HepG2 (cell line): ENCODE results near the gene SDF2. TPM values are rescaled to one million over a fixed set of nuclear protein-coding genes. Genes with fewer than 3 reads are reported as not detected.

Source experiments
- ATAC-seq: fragments of 200-7000 bp; cut with Tn5 transposase; 3 replicates; pipeline ENCODE4 v1.9.1; 2020; ENCODE audit warnings: mild to moderate bottlenecking, moderate library complexity
- BruUV-seq: library from RNA; stranded (reverse); fragments of 400-500 nt; replicated peaks from 2 replicates; lab custom pipeline; 2021; lab: Mats Ljungman, UMichigan
- CTCF ChIA-PET: fragments of 300-600 bp; formaldehyde crosslinking; extraction: SDS; loops from one replicate; lab custom pipeline; 2021; ENCODE audit warnings: low total read pairs, inconsistent platforms, low intra/inter-chr PET ratio; lab: Yijun Ruan, JAX
- POLR2A ChIA-PET: fragments of 350-600 bp; sonication (Branson Sonifier 250); formaldehyde crosslinking; loops from one replicate; lab custom pipeline; 2020; ENCODE audit warnings: antibody characterized with exemption, inconsistent platforms; lab: Yijun Ruan, JAX
- DNase-seq: peaks from one replicate; pipeline ENCODE4 v3.0.0-alpha.2; 2015; ENCODE audit warnings: low spot score
- FAIRE-seq: peaks from 3 replicates; lab custom pipeline; 2011; peaks lifted over from hg19 to GRCh38; lab: Jason Lieb, UNC
- H2AFZ ChIP-seq: one replicate; pipeline ENCODE4 v1.6.1; 2011; ENCODE audit warnings: low read length, inconsistent platforms
- H3K27ac ChIP-seq: fragments of 300-600 bp; 3 replicates; pipeline ENCODE4 v1.8.0; 2011; ENCODE audit warnings: mixed run types, mild to moderate bottlenecking, mixed read lengths, low read length, inconsistent platforms; ENCODE audit not compliant: insufficient read depth; ENCODE audit errors: extremely low read length
- H3K27me3 ChIP-seq, 2 experiments: fragments of 200-600 bp in 1 of 2; 2 replicates in 1 of 2; 3 replicates in 1 of 2; pipeline versions ENCODE4 v1.6.0 to v1.8.0; 2011; ENCODE audit warnings: low read length in 2 of 2, mild to moderate bottlenecking in 2 of 2, moderate library complexity in 2 of 2, inconsistent platforms in 1 of 2; ENCODE audit not compliant: insufficient read depth in 2 of 2, control insufficient read depth in 1 of 2
- H3K36me3 ChIP-seq, 2 experiments: fragments of 200-600 bp in 1 of 2; replicated peaks in 1 of 2; 2 replicates in 1 of 2; 3 replicates in 1 of 2; pipeline versions ENCODE4 v1.5.1 to v1.8.0; 2011; ENCODE audit warnings: low read length in 2 of 2, inconsistent platforms in 1 of 2; ENCODE audit not compliant: insufficient read depth in 2 of 2, control insufficient read depth in 1 of 2
- H3K4me1 ChIP-seq: 2 replicates; pipeline ENCODE4 v1.5.1; 2012; ENCODE audit warnings: low read length, inconsistent platforms; ENCODE audit not compliant: insufficient read depth
- H3K4me2 ChIP-seq: 2 replicates; pipeline ENCODE4 v1.6.0; 2011; ENCODE audit warnings: low read depth, low read length, inconsistent platforms
- H3K4me3 ChIP-seq, 3 experiments: fragments of 200-600 bp in 1 of 3; sonication (generic), shearing (Covaris generic) in 1 of 3; replicated peaks in 1 of 3; 2 replicates each; pipeline ENCODE4 v1.5.1; 2011 to 2016; ENCODE audit warnings: low read length in 3 of 3, inconsistent platforms in 2 of 3, low read depth in 2 of 3, mild to moderate bottlenecking in 2 of 3, control low read depth in 1 of 3, mixed read lengths in 1 of 3; ENCODE audit not compliant: insufficient read depth in 1 of 3
- H3K79me2 ChIP-seq: one replicate; pipeline ENCODE4 v1.6.1; 2011; ENCODE audit warnings: low read length, inconsistent platforms; ENCODE audit not compliant: insufficient read depth
- H3K9ac ChIP-seq: 2 replicates; pipeline ENCODE4 v1.6.0; 2011; ENCODE audit warnings: mild to moderate bottlenecking, low read depth, low read length, inconsistent platforms; ENCODE audit not compliant: insufficient read depth
- H3K9me3 ChIP-seq: 2 replicates; pipeline ENCODE4 v1.5.1; 2012; ENCODE audit warnings: mild to moderate bottlenecking, low read length
- H4K20me1 ChIP-seq: 2 replicates; pipeline ENCODE4 v1.6.0; 2011; ENCODE audit warnings: inconsistent platforms, mild to moderate bottlenecking, low read length, moderate library complexity; ENCODE audit not compliant: insufficient read depth
- RBAK ChIP-seq: sonication (generic); formaldehyde crosslinking; IDR thresholded peaks from 2 replicates; pipeline ENCODE4 v1.5.1; 2020; ENCODE audit warnings: mild to moderate bottlenecking, missing genetic modification reagents
- SUZ12 ChIP-seq: fragments of 150-350 bp; IDR thresholded peaks from 2 replicates; pipeline ENCODE4 v1.6.1; 2014; ENCODE audit warnings: low read depth, low read length
- YY1 ChIP-seq: IDR thresholded peaks from 2 replicates; pipeline ENCODE4 v1.6.1; 2011; ENCODE audit warnings: low read length, low read depth, moderate library complexity, mild to moderate bottlenecking; ENCODE audit not compliant: insufficient read depth, insufficient replicate concordance
- ZNF121 ChIP-seq: sonication (generic); formaldehyde crosslinking; IDR thresholded peaks from 2 replicates; pipeline ENCODE4 v1.5.0; 2020; ENCODE audit warnings: mild to moderate bottlenecking, missing genetic modification reagents
- ZNF331 ChIP-seq: sonication (generic); formaldehyde crosslinking; IDR thresholded peaks from 2 replicates; pipeline ENCODE4 v1.4.0; 2020; ENCODE audit warnings: missing genetic modification reagents
- in situ Hi-C: cut with HindIII; loops from 2 replicates; pipeline ENCODE4 v1.10.0; 2017; ENCODE audit warnings: low pct_unique_long_range_greater_than_20kb; ENCODE audit not compliant: extremely low pct_ligation_motif_present
- intact Hi-C: fragments of 100-400 bp; cut with micrococcal nuclease; formaldehyde crosslinking; loops from one replicate; pipeline ENCODE4 v1.10.0; 2022; ENCODE audit not compliant: unreplicated experiment
- polyA plus RNA-seq, 8 experiments: library from polyadenylated mRNA; depleted of rRNA in 3 of 8; stranded (reverse) in 7 of 8; unstranded in 1 of 8; fragments of >200 nt; fragmentation: Illumina TruSeq in 4 of 8; extraction: Trizol in 4 of 8; gene quantifications; 2 replicates each; pipeline versions ENCODE4 v1.2.1 to v1.2.3, GENCODE V29; 2011 to 2016; ENCODE audit warnings: low read depth in 4 of 8, missing spikeins in 1 of 8, mixed read lengths in 1 of 8; ENCODE audit not compliant: insufficient read depth in 1 of 8
- total RNA-seq, 5 experiments: library from RNA; depleted of rRNA; stranded (reverse); fragments of >200 nt; fragmentation: Illumina TruSeq; extraction: Trizol; gene quantifications; 2 replicates each; pipeline ENCODE4 v1.2.3, GENCODE V29; 2016; ENCODE audit warnings: low read depth in 1 of 5
- TF ChIP-seq, protein P1 (sequence below): sonication (generic); formaldehyde crosslinking; IDR thresholded peaks from 2 replicates; pipeline ENCODE4 v1.4.0; 2020; ENCODE audit warnings: missing genetic modification reagents, mild to moderate bottlenecking, borderline replicate concordance

SDF2 gene
- total and polyA plus RNA-seq, 2 of the 13 experiments (the other 11 are each of a cell fraction or from before 2014, with no cell fraction given), result 58.2 to 58.4 TPM

DNA sequence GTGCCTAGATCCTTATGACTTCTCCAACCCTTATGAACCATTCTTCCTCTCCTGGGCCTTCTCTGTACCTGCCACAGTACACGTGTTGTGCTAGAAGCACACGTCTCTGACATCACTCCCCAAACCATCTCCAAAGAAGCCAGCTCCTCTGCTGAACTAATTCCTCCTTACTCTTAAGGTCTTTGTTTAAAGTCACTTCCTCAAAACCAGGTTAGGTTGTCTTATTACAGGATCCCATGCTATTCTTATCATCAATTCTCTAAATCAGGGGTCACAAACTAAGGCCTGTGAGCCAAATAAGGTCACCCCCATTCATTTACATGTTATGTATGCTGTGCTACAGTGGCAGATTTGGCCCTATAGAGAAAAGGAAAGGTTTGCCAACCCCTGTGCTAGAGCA is 4.3 kb upstream of the SDF2 start (continued):
- TF ChIP-seq YY1 (no peak), RBAK (no peak), ZNF331 (CRISPR knock-in tag) (no peak)
- TF ChIP-seq, protein P1, sequence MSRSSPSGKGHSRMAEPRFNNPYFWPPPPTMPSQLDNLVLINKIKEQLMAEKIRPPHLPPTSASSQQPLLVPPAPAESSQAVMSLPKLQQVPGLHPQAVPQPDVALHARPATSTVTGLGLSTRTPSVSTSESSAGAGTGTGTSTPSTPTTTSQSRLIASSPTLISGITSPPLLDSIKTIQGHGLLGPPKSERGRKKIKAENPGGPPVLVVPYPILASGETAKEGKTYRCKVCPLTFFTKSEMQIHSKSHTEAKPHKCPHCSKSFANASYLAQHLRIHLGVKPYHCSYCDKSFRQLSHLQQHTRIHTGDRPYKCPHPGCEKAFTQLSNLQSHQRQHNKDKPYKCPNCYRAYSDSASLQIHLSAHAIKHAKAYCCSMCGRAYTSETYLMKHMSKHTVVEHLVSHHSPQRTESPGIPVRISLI, result no peak

DNA sequence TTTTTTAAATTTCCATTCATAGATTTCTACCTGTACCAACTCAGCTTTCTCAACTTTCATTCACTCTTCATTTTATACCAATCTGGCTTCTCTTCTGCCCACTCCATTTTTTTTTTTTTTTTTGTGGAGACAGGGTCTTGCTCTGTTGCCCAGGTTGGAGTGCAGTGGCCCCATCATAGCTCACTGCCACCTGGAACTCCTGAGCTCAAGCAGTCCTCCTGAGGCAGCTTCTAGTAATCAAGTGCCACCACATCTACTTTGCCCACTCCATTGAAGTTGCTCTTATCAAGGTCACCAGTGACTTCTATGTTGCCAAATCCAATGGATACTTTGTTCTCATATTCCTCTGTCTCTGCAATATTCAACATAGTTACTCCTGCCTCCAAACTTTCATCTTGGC is 2.0 kb upstream of the SDF2 start:
- Histone ChIP-seq H3K9ac (peak overlapping the region; percentile 94; the same call in 1 of the 2 replicates), H3K36me3 (peaks cover 4 to 26% of the 10 kb centered on the region in 2 experiments; a peak in 4 of 5 replicates), H3K27ac (peak overlapping the region; percentile 91), H3K79me2 (peaks cover 83% of the 10 kb centered on the region), H4K20me1 (no peaks in the 10 kb centered on the region; the same call in none of the 2 replicates), H3K9me3 (no peaks in the 10 kb centered on the region), H2AFZ (no peak overlapping the region), H3K4me2 (peak overlapping the region; percentile 94), H3K27me3 (no peaks in the 10 kb centered on the region; a peak in 2 of 5 replicates), H3K4me1 (peaks cover 45% of the 10 kb centered on the region), H3K4me3 (peak overlapping the region in 2 of 3 experiments; percentile 88 to 91; a peak in 2 of 6 replicates)
- CTCF ChIA-PET, result no interaction called here
- ATAC-seq (no peak), FAIRE-seq (no peak), DNase-seq (no peak)
- in situ Hi-C loops (no loop called here), intact Hi-C loops (loop anchor here (5.0 kb wide), 1 partner anchor 34 kb away; no protein-coding TSS in a partner anchor)
- POLR2A ChIA-PET, result interaction anchor here (2.7 to 5.2 kb wide), 4 partner anchors 19 to 64 kb away, joined by 24 to 69 read pairs (median 33); partner anchors contain the start of genes BLTP2, NEK8, PROCA1 and RPL23A
- BruUV-seq, result no TSS peak
- TF ChIP-seq SUZ12, result no peak
- TF ChIP-seq ZNF121 (CRISPR knock-in tag), result peak; percentile 55
